Subcutaneous preadipocyte (primary cell): Measurements from ENCODE around the gene LCMT1. TPM values are rescaled to one million over a fixed set of nuclear protein-coding genes. Genes with fewer than 3 reads are reported as not detected.

Experiments
- small RNA-seq: library from RNA; depleted of rRNA; stranded (forward); fragments of <200 nt; gene quantifications from one replicate; pipeline ENCODE3, GENCODE V24; 2012
- total RNA-seq: library from RNA; depleted of rRNA; stranded (reverse); fragments of >200 nt; gene quantifications from 2 replicates; pipeline ENCODE4 v1.2.3, GENCODE V29; 2012

Gene LCMT1
- total RNA-seq = 24.4 and 25.7 TPM in 2 replicates

GRCh38 chr16:25111403-25112166, at the start of gene LCMT1:
Gene LCMT1 (plus strand): TSS chr16:25111742. CDS start chr16:25111884, 142 bp downstream.

Small RNA genes within 50 kb of the gene (small RNA-seq; reads per million reads assigned to genes)
- gene RN7SL557P = not detected

Other genes starting within 250 kb of the LCMT1 start
- 28.7 and 36.9 TPM in 2 replicates for gene ARHGAP17, start 96.4 kb upstream of the LCMT1 start, total RNA-seq
- not detected in 2 replicates for gene AQP8, start 105.2 kb downstream of the LCMT1 start, total RNA-seq
- gene ZKSCAN2, start 146.1 kb downstream of the LCMT1 start, total RNA-seq = 2.9 and 4.3 TPM in 2 replicates